ENCODE results near the gene OXSR1.

Gene OXSR1

DNA sequence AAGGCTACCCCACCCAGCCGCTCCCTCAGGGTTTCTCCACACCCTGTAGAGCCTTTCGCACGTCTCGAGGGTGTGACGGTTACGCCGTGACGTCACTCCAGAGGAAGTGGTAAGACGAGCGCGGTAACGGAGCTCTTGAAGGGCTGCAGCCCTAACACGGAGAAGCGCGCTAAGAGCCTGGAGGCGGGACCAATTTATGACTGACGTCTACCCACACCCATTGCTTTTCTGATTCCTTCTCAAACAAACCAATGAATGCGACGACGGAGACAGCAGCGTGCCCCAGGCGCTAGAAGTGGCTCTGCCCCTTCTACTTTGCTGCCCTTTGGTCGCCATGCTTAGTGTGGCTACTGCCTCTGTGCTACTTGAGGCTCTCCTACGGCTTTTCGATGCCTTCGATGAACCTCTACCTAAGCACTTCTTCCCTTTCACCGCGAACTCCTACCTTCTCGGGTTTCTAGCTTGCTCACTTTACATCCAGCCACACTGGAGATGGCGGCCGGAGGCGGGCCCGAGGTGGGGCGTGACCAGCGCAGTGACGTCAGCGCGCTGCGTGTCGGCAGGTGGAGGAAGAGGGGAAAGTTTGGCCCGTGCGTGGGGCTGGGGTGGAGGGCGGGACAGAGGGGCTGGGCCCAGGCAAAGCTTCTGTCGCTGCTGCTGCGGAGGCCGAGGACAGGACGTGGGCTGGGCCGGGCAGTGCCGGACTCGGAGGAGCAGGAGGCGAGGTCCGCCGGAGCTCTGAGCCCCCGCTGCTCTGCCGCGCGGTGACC, at the start of gene OXSR1:
Gene OXSR1, plus strand, starts transcription at position 586 of the 770 bp plus-strand sequence. CDS start 340 bp downstream, outside the sequence.
- peak; percentile 95 for DNase-seq

DNA sequence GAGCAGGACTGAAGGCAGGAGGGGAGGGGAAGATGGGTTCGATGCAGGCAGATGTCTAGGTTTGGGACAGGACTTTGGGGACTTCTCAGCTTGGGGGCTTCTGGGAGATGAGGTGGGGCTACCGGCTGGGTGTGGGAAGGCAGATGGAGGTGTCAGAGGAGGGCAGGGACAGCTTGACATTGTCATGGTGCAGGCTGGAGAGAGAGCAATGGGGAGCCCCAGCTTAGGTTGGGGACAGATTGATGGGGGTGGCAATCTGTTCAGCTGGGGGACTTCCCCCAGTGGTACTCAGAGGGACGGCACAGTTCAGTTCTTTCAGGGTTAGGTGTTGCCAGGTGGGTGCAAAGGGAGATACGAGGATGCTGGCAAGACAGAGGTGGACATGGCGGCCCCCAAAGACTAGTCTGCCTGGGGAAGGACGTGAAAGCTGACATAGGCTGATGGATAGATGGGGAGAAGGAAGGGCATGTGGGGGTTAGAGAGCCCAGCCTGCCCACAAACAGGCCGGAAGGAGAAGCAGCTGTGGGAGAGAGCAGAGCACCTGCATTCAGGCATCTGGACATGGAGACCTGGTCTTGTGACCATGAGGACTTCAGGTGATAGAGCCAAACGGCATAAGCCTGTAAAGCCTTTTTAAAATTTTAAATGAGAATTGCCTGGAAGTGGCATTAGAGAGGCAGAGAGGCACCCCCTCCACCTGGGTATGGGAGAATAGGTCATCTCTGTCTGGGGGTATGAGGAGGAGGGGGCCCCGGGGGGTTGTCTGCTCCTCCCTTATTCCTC, 49.5 kb upstream of the OXSR1 start:
- no peak for DNase-seq

DNA sequence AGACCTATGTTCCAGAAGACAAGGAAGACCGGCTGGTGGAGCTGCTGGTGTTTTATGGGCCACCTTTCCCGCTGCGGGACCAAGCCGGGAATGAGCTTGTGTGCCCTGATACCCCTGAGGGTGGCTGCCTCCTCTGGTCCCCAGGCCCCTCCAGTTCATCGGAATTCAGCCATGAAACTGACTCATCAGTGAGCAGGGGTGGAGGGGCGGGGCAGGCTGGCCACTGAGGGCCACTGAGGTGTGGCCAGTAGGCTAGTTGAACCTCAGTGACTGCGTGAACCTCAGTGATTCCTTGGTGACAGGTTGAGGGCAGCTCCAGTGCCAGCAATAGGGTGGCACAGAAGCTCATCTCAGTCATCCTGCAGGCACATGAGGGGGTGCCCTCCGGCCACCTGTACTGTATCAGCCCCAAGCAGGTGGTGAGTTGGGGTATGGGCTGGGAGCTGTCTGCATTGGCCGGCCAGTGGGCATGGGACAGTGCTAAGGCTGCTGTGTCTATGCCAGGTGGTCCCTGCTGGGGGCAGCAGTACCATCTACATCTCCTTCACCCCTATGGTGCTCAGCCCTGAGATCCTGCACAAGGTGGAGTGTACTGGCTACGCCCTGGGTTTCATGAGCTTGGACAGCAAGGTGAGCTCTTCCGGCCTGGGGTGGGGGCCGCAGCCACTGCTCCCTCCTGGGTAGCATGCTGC, 48.7 kb upstream of the OXSR1 start:
- peak; percentile 8 for DNase-seq

DNA sequence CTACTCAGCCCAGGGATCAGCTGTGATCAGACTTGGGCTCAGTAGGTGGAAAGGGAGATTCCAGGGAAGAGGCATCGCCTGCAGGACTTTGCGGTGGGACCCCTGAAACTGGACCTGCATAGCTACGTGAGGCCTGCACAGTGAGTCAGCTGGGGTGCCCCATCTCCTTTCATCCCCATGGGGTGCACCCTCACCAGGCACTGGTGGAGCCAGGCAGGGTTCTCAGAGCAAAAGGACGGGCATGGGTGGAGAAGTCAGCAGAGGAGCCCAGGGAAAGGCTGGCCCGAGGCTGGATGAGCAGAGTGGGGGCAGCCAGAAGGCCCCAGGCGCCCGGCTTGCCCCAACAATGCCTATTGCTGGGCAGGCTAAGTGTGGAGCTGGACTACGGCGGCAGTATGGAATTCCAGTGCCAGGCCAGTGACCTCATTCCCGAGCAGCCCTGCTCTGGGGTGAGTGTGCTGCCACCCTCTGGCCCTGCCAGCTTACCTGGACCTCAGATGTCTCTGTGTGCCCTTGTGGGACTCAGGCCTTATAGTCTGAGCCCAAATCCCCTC, 48.1 kb upstream of the OXSR1 start:
- DNase-seq = peak; percentile 10

DNA sequence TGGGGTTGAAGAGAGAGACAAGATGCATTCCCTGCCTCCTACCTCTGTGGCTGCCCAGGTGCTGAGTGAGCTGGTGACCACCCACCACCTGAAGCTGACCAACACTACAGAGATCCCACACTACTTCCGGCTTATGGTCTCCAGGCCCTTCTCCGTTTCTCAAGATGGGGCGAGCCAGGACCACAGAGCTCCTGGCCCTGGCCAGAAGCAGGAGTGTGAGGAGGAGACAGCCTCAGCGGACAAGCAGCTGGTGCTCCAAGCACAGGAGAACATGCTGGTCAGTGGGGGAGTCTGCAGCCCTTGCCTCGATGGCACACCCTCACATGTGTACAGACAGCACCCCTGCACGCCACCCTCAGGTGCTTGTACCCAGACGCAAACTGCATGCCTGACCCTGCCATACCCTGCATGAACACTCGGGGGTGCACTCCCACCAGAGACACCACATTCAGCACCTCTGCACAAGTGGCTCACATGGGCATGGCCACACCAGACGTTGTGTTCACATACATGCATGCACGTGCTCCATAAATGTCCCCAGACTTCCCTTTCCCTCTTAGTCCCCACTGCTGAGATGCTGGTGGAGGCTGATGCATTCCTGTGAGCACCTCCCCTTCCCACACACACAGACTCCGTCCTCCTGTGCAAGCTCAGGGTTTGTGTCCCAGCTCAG, 47.5 kb upstream of the OXSR1 start:
- DNase-seq = peak; percentile 67

DNA sequence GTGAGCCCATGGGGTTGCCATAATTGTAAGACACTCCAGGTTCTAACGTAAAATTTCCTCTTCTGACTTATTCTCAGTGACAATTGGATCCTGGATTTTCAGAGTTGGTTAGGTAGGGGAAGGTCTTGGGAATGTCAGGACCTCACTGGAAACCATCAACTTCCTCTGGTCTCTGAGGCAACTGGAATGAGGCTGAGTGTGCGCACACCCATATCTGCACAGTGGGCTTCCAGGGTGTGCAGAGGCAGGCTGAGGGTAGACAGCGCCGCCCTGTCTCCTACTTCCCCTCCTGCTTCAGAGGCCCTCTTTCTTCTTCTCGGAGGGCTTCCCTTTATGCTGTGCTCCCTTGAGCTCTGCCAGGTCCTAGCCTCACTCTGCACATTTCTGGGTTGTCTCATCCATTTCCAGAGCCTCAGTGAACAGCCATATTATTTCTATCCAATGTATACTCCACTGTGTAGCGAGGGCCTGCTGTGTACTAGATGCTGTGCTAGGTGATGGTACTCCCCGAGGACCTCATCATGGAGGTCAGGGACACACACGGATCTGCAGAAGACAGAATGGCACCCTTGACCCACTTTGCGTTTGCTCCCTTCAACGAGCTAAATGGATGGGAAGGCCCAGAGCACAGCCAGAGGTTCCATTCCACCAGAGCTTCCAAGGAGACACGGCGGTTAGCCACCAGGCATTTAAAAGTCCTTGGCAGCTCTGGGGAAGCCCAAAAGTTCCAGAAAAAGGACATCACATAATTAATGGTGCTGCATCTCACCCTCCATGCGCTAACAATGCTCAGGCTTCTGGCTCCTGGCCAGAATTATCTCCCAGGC, 46.7 kb upstream of the OXSR1 start:
- peak; percentile 7 for DNase-seq

DNA sequence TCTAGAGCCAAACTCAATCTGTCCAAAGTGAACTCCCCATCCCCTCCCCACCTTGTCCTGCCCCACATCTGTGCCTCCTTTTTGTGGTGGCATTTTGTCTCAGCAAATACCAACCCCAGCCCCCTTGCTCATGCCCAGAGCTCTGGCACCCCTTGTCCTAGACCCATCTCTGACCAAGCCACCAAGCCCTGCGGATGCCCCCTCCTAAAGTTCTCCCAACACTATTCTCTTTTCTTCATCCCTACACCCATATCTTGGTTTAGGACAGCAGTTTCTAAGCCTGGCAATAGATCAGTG, 46.1 kb upstream of the OXSR1 start:
- peak; percentile 7 for DNase-seq

DNA sequence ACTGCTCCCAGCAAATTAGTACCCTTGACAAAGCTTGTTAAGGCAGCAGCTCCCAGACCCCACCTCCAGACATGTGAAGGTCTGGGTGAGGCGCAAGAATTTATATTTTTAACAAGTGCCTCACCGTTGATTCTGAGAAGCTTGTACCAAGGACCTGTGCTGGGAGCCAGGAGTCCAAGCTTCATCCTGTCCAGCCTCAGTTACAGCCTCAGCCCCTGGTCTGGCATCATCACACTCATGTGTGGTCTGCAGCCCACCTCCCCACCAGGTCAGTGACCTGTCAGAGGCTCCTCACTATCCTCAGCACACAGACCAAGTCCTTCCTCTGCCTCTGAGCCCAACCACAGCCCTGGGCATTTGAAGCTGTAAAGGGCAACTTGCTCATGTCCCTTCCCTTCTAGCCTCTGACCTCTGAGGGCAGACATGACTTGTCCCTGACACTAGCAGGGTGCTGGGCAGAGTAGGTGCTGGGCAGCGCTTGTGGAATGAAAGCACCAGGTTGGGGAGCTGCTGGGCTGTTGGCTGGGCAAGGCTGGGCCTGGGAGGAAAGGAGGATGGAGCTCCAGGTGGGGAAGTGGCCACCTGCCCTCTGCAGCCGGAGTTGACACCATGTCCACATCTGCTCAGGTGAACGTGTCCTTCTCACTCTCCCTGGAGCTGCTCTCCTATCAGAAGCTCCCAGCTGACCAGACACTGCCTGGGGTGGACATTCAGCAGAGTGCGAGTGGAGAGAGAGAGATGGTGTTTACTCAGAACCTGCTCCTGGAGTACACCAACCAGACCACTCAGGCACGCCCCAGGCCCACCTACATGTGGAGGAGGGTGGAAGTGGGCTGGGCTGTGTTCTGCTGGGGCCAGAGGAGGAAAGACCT, 45.3 kb upstream of the OXSR1 start:
- DNase-seq = peak; percentile 8

DNA sequence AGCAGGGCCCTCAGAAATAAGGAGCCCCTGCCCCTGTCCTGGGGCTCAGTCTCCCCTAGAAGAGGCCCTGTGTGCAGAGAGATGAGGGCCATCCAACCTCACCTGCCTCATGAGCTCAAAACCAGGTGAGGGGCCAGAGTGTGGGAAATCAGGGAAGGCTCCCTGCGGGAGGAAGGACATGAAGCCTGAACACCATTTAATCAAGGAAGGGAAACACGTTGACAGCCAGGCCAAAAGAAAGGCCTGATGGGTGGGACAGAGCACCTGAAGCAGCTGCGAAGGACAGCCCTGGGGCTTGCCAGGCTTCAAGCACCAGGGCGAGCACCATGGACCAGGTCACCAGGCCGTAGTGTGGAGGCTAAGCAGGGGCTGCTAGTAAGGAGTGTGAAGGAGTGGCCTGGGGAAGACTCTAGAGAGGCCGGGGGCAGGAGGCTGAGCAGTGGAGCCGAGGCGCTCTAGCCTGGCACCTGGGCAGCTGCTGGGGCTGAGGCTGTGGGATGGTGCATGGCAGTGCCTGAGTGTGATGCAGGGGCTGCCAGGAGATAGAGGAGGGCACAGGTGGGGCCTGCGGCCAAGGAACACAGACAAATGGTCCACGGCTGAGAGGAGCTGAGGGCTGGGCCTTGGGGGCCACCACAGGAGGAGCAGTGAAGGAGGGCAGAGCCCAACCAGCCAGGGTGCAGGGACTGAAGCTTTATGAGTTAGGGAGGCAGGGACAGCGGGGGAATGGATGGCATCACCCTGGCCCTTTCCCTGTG, 44.5 kb upstream of the OXSR1 start:
- DNase-seq = no peak

DNA sequence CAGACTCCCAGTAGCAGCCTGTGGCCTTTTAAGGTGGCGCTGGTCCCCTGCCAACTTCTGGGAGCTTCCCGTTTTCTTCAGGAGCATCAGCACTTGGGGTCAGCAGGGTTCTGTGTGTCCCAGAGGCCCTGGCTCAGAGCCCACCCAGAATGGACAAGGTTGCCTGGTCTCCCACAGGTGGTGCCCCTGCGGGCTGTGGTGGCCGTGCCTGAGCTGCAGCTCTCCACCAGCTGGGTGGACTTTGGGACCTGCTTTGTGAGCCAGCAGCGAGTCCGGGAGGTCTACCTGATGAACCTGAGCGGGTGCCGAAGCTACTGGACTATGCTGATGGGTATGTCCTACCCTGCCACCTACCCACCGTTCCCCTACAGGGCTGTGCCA, 43.9 kb upstream of the OXSR1 start:
- no peak for DNase-seq

DNA sequence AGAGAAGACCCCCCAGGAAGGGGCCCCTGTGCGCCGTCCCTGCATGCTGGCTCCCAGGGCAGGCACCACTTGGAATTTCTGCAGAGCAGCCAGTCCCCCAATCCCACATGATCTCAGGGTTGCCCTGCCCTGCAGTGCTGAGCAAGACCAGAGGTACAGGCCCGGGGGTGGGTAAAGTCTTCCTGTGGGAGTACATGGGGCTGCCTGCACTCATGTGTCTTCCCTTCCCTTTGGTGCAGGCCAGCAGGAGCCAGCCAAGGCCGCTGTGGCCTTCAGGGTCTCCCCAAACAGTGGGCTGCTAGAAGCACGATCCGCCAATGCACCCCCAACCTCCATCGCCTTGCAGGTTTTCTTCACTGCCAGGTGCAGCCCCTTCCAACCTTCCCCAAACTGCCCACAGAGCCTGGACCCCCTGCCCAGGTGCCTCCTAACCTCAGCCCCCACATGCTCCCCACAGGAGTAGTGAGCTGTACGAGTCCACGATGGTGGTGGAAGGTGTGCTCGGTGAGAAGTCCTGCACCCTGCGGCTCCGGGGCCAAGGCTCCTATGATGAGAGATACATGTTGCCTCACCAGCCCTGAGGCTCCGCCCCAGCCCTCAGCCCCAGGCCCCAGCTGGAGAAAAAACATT, 43.4 kb upstream of the OXSR1 start:
- no peak for DNase-seq

DNA sequence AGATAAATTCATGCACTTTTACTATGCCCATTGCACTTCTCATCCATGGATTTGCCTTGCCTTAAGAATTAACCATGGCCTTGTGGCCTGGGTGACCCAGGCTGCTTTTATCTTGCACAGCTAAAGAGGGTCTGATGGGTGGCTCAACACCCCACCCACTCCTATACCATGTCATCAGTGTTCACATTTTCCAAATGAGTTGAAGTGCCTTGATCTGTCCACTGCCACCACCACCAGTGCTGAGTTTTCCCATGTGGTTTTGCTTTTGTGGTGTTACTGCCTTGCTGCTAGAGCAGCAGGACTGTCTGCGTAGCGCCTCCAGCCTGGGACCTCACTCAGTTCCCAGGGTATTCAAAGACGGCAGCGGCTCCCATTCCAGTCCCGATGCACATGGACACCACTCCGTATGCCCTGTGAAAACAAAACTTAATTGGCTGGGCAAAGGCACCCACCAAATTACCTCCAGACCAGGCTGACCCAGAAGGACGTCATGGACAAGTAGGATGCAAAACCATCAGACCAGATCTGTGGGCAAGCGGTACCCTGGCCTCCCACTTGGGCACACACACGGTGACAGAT, 42.5 kb upstream of the OXSR1 start:
- DNase-seq = no peak

DNA sequence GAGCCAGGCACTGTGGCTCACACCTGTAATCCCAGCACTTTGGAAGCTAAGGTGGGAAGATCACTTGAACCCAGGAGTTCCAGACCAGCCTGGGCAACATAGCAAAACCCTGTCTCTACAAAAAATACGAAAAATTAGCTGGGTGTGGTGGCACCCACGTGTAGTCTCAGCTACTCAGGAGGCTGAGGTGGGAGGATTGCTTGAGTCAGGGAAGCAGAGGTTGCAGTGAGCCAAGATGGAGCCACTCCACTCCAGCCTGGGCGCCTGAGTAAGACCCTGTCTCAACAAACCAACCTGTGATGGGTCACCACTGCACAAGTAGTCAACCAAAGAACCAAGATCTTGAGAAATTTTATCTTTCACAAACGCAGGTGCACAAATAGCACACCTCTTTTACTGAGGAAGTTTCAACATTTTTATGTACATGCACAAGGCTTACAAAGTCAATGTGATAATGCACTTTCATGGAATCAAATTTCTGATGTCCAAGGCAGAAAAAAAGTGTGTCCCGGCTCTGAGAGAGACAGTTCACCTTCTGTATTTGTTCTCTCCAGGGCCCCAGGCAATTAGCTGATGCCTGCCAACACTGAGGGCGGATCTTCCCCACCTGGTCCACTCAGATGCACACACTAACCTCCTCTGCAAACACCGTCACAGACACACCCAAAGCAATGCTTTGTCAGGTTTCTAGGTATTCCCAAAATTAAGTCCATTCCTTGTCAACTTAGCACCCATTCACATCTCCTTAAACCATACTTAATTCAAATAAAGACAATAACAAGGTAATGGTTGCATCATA, 40.8 kb upstream of the OXSR1 start:
- no peak for DNase-seq

DNA sequence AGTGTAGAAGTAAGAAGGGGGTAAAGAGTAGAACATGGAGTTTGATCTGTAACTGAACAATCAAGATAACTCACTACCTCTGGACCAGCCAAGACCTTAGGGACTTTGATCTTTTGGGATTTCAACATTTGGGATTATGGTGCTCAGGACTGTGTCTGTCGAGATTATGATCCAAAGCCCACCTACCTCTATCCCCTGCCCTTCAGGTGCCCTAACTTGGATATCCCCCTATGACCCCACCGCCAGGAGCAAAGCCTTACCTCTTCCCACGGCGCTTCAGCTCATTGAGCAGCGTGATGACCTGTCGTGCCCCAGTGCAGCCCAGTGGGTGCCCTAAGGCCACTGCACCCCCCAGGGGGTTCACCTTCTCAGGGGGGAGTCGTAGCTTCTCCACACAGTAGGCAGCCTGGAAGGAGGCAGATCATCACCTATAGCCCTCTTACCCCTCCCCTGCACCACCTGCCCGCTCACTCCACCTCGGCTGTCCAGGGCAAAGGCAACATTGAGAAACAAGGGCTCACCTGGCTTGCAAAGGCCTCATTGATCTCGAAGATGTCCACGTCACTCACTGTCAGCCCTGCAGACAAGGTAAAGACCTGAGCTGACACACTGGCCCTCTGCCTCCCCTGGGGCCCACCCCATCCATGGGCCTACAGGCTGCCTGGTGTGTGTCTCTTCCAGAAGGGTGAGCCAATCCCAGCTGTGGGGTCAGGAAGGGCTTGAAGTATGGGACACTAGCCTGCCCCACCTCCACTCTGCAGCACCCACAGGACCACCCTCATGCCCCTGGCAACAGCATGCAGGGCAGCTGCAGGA, 39.8 kb upstream of the OXSR1 start:
- no peak for DNase-seq

DNA sequence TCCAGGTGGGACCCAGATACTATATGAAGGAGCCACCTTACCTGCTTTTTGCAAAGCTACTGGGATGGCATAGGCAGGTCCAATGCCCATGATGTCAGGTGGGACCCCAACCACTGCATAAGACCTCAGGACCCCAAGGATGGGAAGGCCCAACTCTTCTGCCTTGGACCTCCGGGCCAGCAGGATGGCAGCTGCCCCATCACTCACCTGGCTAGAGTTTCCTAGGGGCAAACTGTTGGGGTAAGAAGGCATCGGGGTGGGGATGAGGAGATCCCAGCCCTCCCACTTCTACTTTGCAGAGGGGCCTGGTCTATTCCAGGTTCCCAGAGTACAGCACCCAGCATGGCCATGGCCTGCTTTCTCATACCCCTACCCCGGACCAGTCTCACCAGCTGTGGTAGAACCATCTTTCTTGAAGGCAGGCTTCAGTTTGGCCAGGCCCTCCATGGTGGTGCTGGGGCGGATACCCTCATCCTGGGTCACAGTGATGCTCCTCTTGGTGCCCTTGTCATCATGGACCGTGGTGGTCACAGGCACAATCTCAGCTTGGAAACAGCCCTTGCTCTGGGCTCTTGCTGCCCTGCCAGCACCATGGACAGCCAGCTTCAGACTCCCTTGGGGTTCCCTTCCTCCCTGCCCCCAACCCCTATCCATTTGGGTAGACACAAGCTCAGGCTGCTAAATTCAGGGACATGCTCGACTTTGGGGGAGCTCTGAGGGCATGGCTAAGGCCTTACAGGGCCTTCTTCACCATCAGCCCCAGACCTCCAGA, 39.0 kb upstream of the OXSR1 start:
- DNase-seq = no peak

DNA sequence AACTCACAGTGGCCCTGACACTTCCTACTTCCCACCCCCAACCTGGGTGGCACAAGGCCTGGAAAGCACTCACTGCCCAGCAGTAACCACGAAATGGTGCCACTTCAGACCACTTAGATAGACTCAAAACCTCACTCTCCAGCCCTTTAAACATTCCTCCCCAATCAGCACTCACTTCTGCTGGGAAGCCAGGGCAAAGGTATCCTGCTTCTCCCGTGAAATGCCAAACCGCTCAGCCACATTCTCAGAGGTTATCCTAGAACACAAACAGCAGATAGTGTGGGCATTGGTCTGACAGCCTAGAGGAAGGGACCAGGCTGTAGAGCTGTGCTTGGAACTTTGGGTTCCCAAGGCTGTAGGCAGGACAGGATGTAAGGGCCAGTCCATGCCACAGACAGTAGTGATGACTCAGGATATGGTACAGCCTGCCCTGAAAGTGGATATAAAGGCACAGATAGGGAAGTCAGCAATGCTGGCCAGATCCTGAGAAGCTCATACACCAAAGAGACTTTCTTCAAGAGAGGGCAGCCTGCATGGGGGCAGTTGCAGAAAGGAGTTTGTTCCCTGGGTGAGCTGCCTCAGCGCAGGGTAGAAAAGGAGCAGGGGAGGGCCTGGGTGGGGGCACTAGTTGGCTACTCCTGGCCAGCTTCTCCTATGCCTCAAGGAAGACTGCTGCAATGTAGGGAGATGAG, 37.6 kb upstream of the OXSR1 start:
- DNase-seq = no peak

Measured in activated CD8-positive, alpha-beta memory T cell treated with anti-CD3 and anti-CD28 coated beads, Interleukin-2, amount 50 U/mL, for 4 hours (primary cell).